Neutrophil (primary cell): ENCODE results near the gene GNS.

Experiments used
- H3K27ac ChIP-seq: fragments of 200-600 bp; sonication (generic); 2 replicates; pipeline ENCODE4 v1.5.1; 2016; ENCODE audit warnings: mild to moderate bottlenecking, moderate library complexity
- H3K27me3 ChIP-seq: fragments of 200-600 bp; sonication (generic); 2 replicates; pipeline ENCODE4 v1.6.0; 2016; ENCODE audit warnings: mild to moderate bottlenecking
- H3K36me3 ChIP-seq: fragments of 200-600 bp; sonication (generic); 2 replicates; pipeline ENCODE4 v1.5.1; 2017
- H3K4me1 ChIP-seq, 2 experiments: fragments of 200-600 bp in 1 of 2; sonication (generic) in 1 of 2; 1 replicate in 1 of 2; 2 replicates in 1 of 2; pipeline versions ENCODE4 v1.5.1 to v1.6.1; 2013 to 2016; ENCODE audit warnings: low read depth in 1 of 2, low read length in 1 of 2, mild to moderate bottlenecking in 1 of 2, moderate library complexity in 1 of 2; ENCODE audit not compliant: control insufficient read depth in 1 of 2, insufficient read depth in 1 of 2
- H3K4me3 ChIP-seq, 2 experiments: fragments of 200-600 bp in 1 of 2; sonication (generic) in 1 of 2; 1 replicate in 1 of 2; 2 replicates in 1 of 2; pipeline ENCODE4 v1.5.1; 2013 to 2016; ENCODE audit warnings: low read depth in 1 of 2, low read length in 1 of 2, mild to moderate bottlenecking in 1 of 2, moderate library complexity in 1 of 2
- H3K9me3 ChIP-seq: fragments of 200-600 bp; sonication (generic); 2 replicates; pipeline ENCODE4 v1.5.1; 2016
- CTCF ChIP-seq: fragments of 200-600 bp; sonication (generic); IDR thresholded peaks from 2 replicates; pipeline ENCODE4 v1.5.1; 2016; ENCODE audit warnings: antibody characterized with exemption

Gene GNS

DNA sequence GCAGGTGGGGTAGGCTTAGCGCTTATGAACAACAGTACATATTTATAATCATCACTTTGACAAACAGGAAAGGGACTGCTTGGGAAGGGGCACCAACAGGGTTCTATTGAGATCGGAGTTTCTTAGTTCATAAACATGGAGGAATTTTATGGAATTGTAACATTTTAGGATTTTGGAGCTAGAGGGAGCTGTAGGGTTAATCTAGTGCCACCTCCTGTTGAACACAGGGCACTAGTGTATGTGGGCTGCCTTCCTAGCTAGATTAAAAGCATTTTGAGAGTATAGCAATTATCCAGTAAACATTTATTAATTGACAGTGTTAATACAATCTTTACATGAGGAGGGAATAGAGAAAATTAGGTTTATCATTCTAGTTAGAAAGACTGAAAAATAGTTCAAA, 42.2 kb upstream of the GNS start:
- H3K4me3 ChIP-seq: no peak overlapping the region
- peaks cover 15% of the 10 kb centered on the region for H3K27me3 ChIP-seq
- H3K27ac ChIP-seq: no peak overlapping the region
- H3K4me1 ChIP-seq: peaks cover 4 to 14% of the 10 kb centered on the region in 2 experiments
- H3K9me3 ChIP-seq: no peaks in the 10 kb centered on the region
- H3K36me3 ChIP-seq: no peaks in the 10 kb centered on the region
- TF ChIP-seq CTCF: no peak

DNA sequence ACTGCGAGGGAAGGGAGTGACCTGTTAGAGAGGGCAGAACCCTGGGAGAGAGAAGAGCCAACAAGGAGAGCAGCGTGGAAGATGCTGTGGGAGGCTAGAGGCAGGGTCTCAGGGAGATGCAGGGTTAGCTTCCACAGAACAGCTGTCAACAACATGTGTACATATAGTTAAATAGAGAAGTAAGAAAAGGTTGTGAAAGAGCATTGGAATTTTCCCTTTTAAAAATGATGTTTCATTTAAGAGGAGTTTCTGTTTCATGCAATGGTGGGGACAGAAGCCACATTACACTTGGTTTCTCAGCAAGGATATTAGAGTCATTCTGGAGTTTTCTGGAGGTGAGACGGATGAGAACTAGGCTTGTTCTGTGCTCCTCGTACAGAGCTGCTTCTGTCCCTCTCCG, 41.4 kb upstream of the GNS start:
- Histone ChIP-seq H3K9me3 (no peaks in the 10 kb centered on the region), H3K27me3 (peaks cover 9% of the 10 kb centered on the region), H3K27ac (no peak overlapping the region), H3K4me1 (peaks cover 4 to 19% of the 10 kb centered on the region in 2 experiments), H3K36me3 (no peaks in the 10 kb centered on the region), H3K4me3 (no peak overlapping the region)
- TF ChIP-seq CTCF: no peak

DNA sequence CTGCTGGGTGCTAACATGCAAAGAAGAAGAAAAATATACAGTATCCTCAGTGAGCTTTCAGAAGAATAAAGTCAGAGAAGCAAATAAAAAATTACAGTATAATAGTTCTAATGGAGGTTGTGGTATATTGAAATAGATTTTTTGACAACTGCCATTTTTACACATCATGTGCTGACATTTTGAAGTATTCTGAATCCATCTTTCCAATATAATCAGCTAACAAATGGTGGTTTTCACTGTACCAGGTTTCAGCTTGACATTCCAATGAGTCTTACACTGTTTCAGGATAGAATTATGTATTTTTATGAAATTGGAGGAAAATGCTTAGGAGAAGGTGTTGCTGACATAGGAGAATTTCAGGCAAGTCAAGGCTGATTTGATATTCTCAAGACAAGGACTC, 39.0 kb upstream of the GNS start:
- no peaks in the 10 kb centered on the region for H3K27me3 ChIP-seq
- TF ChIP-seq CTCF: no peak
- H3K36me3 ChIP-seq: no peaks in the 10 kb centered on the region
- H3K4me3 ChIP-seq: no peak overlapping the region
- peaks cover 4 to 19% of the 10 kb centered on the region in 2 experiments for H3K4me1 ChIP-seq
- H3K9me3 ChIP-seq: no peaks in the 10 kb centered on the region
- no peak overlapping the region for H3K27ac ChIP-seq

GRCh38 chr12:64797156-64797555, 38.0 kb upstream of the GNS start:
- no peak for TF ChIP-seq CTCF

DNA sequence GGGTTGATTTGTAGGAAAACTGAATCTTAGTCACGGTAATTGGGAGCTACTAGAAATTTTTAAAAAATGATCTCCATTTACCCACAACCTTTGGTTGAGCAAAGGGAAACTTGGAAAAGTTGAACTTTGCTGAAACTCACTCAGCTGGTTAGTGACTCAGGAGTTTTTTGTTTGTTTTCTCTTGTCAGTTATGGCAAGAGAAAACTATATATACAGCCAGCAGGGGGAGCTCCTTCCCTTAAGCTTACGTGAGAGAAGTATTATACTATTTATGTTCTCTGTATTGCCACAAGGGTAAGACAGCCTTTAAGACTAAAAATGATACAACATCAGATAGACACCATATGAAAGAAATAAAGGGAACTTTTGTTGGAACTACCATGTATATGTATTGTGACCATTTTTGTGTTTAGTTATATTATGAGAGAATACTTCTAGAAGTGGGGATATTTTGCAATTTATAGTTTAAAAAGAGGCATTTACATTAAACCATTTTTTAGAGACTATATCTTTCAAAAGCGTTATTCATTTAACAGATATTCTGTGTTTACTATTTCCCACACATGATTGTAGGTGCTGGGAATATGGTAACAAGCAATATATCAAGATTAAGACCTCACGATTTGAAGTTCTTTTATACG, 37.1 kb upstream of the GNS start:
- H3K27me3 ChIP-seq: no peaks in the 10 kb centered on the region
- H3K36me3 ChIP-seq: no peaks in the 10 kb centered on the region
- H3K9me3 ChIP-seq: no peaks in the 10 kb centered on the region
- H3K4me3 ChIP-seq: no peak overlapping the region
- H3K27ac ChIP-seq: no peak overlapping the region
- peaks cover 0 to 19% of the 10 kb centered on the region in 2 experiments for H3K4me1 ChIP-seq
- peak; percentile 78 for TF ChIP-seq CTCF

More at GRCh38 chr12:64797156-64797555, 38.0 kb upstream of the GNS start:
- Histone ChIP-seq H3K4me3 (no peak overlapping the region), H3K4me1 (peaks cover 3 to 19% of the 10 kb centered on the region in 2 experiments), H3K9me3 (no peaks in the 10 kb centered on the region), H3K27me3 (no peaks in the 10 kb centered on the region), H3K36me3 (no peaks in the 10 kb centered on the region), H3K27ac (no peak overlapping the region)
